Jurkat, Clone E6-1 (cell line): ENCODE results near the gene MGAT4A.
"Not testable (repeated sequence)": the region's sequence is repeated elsewhere in the genome, so short reads cannot be mapped to it uniquely, and the experiment has no call there.

Experiments
- DNase-seq: peaks from one replicate; pipeline ENCODE4 v3.0.0-alpha.2; 2011; ENCODE audit warnings: low read depth, low spot score
- H3K4me3 ChIP-seq: 2 replicates; pipeline ENCODE4 v1.5.1; 2011; ENCODE audit warnings: mild to moderate bottlenecking, low read length, control low read depth, moderate library complexity

MGAT4A gene

DNA sequence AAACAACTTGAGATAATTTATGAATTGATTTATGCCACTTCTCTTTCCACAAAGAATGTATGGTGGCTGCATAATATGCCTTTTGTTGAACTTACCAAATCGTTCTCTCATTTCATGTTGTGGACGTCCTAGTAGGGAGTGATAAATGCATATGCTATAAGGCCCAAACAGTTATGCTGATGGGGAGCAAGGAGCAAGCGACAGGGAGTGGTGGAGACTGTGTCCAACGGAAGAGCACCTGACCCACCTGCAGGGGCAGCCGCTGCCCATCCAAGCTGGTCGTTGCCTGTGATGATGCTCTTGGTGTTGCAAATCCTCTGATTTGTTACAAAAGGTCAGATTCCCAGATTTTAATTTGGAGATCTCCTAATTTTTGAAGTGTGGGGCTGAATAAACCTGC lies 31.0 kb upstream of the MGAT4A start:
- no peak for DNase-seq

GRCh38 chr2:98761267-98761781 lies 30.4 kb upstream of the MGAT4A start:
- peak; percentile 72 for DNase-seq
- H3K4me3 ChIP-seq = no peak overlapping the region

More for the DNA sequence above, 31.0 kb upstream of the MGAT4A start:
- no peak overlapping the region for H3K4me3 ChIP-seq

- no peak overlapping the region for H3K4me3 ChIP-seq
- DNase-seq = no peak
Observed at GRCh38 chr2:98759827-98760625, 29.1 kb upstream of the MGAT4A start.

GRCh38 chr2:98759338-98759737 lies 28.4 kb upstream of the MGAT4A start:
- H3K4me3 ChIP-seq = no peak overlapping the region
- peak; percentile 77 for DNase-seq

DNA sequence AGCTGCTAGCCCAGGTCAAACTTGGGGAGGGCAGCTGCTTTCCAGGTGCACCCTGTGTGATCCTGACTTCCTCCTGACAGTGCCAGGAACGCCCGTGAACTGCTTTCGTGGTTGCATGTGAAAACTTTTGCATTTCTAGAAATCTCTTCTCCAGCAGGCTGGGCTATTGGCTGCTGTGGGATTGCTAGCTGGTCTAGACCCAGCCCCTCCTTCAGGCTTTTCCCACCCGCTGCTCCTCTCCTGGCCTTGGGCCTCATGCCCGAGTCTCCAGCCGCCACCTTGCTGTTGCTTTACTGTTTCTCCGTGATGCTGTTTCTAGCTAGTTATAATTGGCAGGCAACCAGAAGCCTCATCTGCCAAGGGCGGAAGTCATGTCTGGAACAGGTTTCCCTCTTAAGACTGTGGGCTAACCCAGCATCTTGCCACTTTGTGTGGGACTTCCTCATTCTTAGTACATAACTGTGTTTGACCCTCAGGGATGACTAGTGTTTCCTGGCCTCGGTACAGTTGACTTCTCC lies 27.0 kb upstream of the MGAT4A start:
- DNase-seq = peak; percentile 91
- peak overlapping the region; percentile 35 for H3K4me3 ChIP-seq

DNA sequence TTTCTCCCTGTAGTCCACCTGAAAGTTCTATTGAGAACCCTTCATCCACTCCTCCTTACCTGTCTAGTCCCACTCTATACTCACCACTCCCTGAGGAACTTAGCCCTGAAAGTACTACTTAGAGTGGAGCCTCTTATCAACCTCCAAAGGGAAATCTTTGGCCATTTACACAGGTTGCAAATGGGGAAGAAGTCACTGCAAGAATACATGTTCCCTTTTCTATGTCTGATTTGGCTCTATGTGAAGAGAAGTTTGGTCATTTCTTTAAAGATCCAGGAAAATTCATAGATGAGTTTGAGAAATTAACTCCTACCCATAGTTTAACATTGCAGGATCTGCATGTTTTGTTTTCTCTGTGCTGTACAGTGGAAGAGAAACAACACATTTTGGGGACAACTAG lies 22.9 kb upstream of the MGAT4A start:
- no peak for DNase-seq
- no peak overlapping the region for H3K4me3 ChIP-seq

GRCh38 chr2:98752711-98753110 lies 21.8 kb upstream of the MGAT4A start:
- not testable (repeated sequence) for H3K4me3 ChIP-seq, DNase-seq

DNA sequence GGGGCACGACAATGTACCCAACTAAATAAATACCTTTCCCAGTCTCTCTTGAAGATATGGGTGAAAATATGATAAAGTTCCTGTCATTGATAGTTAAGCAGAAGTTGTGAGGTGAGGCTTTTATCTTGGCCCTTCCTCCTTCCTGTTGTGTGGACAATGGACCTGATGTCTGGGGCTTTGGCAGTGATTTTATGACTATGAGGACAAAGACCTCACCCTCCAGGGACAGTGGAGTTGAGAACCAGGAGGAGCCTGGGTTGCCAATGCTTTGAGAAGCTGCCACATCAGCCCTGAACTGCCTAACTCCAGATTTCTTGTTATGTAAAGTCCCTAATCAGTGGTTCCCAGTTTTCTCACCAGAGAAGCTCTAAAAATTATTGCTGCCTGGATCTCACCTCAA lies 20.8 kb upstream of the MGAT4A start:
- DNase-seq = no peak
- H3K4me3 ChIP-seq = no peak overlapping the region

DNA sequence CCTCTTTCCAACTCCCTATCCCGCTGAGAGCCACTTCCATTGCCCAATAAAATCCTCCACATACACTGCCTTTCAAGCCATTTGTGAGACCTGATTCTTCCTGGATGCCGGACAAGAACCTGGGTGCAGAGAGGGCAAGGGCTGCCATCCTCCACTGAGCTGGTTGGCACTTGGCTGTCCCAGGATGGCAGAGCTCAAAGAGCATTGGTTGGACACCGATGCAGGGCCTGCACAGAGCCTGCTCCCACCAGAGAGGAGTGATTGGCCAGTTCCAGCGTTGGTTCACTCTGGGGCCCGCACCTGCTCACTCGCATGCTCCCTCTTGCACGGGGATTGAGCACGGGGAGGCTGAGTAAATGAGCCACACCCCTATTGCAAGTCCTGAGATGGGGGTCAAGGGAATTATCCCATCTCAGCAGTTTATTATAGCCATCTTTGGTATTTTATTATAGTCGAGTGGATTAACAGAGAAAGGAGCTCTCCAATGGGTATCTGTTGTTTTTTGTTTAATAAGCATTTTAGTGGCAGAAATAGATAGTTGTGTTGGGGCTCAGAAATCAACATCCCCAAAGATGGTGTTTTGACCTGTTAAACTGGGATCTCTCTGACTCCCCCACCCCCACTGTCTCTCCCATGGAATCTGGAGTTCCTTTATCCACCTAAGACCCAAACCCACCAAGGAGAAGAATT lies 19.8 kb upstream of the MGAT4A start:
- H3K4me3 ChIP-seq = no peak overlapping the region
- DNase-seq = no peak

DNA sequence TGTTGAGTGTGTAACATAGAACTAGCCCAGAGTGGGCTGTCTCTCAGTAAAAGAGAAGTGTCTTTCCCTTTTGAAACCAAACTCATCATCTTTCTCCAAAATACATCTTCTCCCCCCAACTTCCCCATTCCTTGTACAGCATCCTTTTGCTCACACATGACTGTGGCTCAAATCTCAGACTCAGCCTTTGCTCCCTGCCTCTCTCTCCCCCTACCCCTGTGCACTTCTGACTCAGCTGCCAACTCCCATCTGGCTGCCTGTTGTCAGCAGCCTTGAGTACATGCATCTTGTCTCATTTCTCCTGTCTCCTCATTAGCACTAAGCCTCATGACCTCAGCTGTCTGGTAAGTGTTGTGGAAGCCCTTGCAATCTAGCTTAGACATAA lies 18.1 kb upstream of the MGAT4A start:
- no peak overlapping the region for H3K4me3 ChIP-seq
- no peak for DNase-seq

DNA sequence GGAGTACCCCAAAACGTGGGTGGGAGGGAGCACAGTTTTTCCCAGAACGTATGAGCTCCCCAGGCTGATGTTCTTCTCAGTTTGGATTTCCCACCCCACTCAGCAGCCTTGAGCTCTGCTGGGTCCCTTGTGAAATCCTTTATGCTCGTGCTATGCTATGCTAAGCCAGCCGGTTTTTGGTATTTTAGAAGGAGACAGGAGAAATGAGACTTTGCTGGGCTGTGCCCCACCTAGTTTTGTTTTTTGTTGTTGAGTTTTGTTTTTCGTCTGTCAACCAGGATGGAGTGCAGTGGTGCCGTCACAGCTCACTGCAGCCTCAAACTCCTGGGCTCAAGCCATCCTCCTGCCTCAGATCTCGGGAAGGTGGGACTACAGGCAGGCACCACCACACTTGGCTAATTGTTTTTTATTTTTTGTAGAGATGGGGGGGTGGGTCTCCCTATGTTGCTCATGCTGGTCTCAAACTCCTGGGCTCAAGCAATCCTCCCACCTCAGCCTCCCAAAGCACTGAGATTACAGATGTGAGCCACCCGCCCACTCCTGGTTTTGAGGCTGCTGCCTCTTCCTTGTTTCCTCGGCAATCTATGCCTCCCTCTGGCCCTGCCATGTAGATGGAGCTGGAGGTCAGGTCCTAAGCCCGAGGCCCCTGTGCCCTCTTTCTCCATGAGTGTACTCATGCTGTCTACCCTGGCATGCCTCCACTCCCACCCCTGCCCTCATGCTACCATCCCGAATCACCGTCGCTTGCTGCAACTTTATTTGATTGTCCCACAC lies 17.5 kb upstream of the MGAT4A start:
- no peak overlapping the region for H3K4me3 ChIP-seq
- DNase-seq = no peak

DNA sequence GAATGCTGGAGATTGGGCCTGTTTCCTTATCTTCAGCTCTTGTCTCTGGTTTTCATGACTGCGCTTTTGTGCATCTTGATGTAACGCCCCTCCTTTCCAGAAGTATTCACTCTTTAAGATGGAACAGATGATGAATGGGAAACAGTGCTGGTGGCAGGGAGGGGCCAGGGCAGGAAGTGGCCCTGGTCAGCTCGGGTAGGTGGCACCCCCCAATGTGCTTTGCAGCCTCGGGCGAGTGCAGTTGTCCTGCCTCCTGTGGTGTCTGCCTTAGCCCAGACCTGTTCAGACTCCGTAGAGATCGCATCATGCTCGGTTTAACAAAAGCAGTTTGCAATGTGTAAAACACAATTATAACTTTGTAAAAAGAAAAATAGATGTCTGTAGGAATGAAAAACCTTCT lies 17.0 kb upstream of the MGAT4A start:
- H3K4me3 ChIP-seq = no peak overlapping the region
- no peak for DNase-seq

DNA sequence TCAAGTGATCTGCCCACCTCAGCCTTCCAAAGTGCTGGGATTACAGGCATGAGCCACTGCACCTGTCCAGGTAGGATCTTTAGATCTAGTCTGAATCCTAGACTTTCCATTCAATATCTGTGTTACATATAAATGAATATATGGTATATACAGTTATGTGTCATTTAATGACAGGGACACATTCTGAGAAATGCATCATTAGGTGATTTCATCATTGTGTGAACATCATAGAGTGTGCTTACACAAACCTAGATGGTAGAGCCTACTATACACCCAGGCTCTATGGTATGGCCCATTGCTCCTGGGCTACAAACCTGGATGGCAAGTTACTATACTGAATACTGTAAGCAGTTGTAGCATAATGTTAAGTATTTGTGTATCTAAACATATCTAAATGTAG lies 15.5 kb upstream of the MGAT4A start:
- DNase-seq = no peak
- H3K4me3 ChIP-seq = no peak overlapping the region

GRCh38 chr2:98744595-98744994 lies 13.7 kb upstream of the MGAT4A start:
- no peak overlapping the region for H3K4me3 ChIP-seq
- no peak for DNase-seq

DNA sequence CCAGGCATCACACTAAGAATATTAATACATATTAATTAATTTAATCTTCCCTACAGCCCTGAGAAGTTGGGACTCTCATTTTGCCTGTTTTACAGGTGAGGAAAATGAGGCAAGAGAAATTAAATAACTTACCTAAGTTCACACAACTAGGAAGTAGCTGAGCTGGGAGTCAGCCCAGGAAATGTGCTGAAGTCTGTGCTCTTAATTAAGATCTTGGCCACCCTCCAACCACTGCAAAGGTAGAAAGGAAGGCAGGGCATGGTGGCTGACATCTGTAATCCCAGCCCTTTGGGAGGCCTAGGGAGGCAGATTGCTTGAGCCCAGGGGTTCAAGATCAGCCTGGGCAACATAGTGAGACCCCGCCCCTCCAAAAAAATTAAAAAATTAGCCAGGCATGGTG lies 12.9 kb upstream of the MGAT4A start:
- H3K4me3 ChIP-seq = no peak overlapping the region
- DNase-seq = peak; percentile 67

GRCh38 chr2:98739020-98739419 lies 8.1 kb upstream of the MGAT4A start:
- no peak overlapping the region for H3K4me3 ChIP-seq
- no peak for DNase-seq

GRCh38 chr2:98738304-98738703 lies 7.4 kb upstream of the MGAT4A start:
- DNase-seq = no peak
- no peak overlapping the region for H3K4me3 ChIP-seq

GRCh38 chr2:98737848-98738247 lies 6.9 kb upstream of the MGAT4A start:
- no peak overlapping the region for H3K4me3 ChIP-seq
- no peak for DNase-seq

DNA sequence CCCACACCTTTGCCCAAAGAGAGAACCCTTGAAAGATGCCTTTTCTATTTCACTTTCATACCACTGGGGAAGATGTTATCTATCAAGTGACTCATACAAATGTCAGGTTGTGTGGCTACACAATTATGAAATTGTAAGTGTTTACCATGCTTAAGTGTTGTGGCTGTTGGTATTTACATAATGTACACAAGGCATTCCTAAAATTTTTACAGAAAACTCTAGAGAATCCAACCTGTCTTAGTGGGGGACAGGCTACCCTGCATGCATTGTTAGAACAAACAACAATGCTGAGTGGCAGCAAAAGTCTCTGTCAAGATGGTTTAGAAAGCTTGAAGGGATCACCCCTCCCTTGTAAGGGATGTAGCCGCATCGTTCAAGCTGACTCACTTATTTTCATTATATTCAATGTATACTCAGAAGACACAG lies 5.5 kb upstream of the MGAT4A start:
- H3K4me3 ChIP-seq = no peak overlapping the region
- DNase-seq = no peak

- DNase-seq = peak; percentile 91
- H3K4me3 ChIP-seq = no peak overlapping the region
Observed at GRCh38 chr2:98734823-98735260, 3.9 kb upstream of the MGAT4A start.
